Astrocyte (in vitro differentiated cells and primary cell): Measurements from ENCODE around the gene ABCB1. TPM values are rescaled to one million over a fixed set of nuclear protein-coding genes. Genes with fewer than 3 reads are reported as not detected.

Experiments used
- DNase-seq: peaks from one replicate; pipeline ENCODE4 v3.0.0-alpha.2; 2010; ENCODE audit warnings: low read depth
- FAIRE-seq: peaks from 2 replicates; lab custom pipeline; 2011; peaks lifted over from hg19 to GRCh38; lab: Jason Lieb, UNC
- H2AFZ ChIP-seq: 2 replicates; pipeline ENCODE4 v1.6.0; 2012; ENCODE audit warnings: low read depth, low read length, inconsistent platforms
- H3K27ac ChIP-seq: 2 replicates; pipeline ENCODE4 v1.5.1; 2011; ENCODE audit warnings: low read depth, low read length, inconsistent platforms
- H3K27me3 ChIP-seq: 2 replicates; pipeline ENCODE4 v1.6.0; 2011; ENCODE audit warnings: low read length, inconsistent platforms; ENCODE audit not compliant: insufficient read depth
- H3K36me3 ChIP-seq: 2 replicates; pipeline ENCODE4 v1.5.1; 2011; ENCODE audit warnings: low read length, inconsistent platforms; ENCODE audit not compliant: insufficient read depth
- H3K4me1 ChIP-seq: 2 replicates; pipeline ENCODE4 v1.5.1; 2011; ENCODE audit warnings: low read length, inconsistent platforms; ENCODE audit not compliant: insufficient read depth
- H3K4me2 ChIP-seq: 2 replicates; pipeline ENCODE4 v1.6.0; 2012; ENCODE audit warnings: low read length, inconsistent platforms
- H3K4me3 ChIP-seq: 2 replicates; pipeline ENCODE4 v1.5.1; 2011; ENCODE audit warnings: low read depth, mild to moderate bottlenecking, low read length, inconsistent platforms; ENCODE audit not compliant: insufficient read depth
- H3K79me2 ChIP-seq: 2 replicates; pipeline ENCODE4 v1.6.0; 2012; ENCODE audit warnings: mild to moderate bottlenecking, low read length, inconsistent platforms; ENCODE audit not compliant: insufficient read depth
- H3K9ac ChIP-seq: 2 replicates; pipeline ENCODE4 v1.6.0; 2012; ENCODE audit warnings: mild to moderate bottlenecking, low read length, inconsistent platforms
- H3K9me3 ChIP-seq: 2 replicates; pipeline ENCODE4 v1.5.1; 2012; ENCODE audit warnings: low read depth, mild to moderate bottlenecking, low read length, inconsistent platforms; ENCODE audit not compliant: insufficient read depth
- H4K20me1 ChIP-seq: 2 replicates; pipeline ENCODE4 v1.6.0; 2012; ENCODE audit warnings: low read length, inconsistent platforms; ENCODE audit not compliant: insufficient read depth
- H3K27ac Mint-ChIP-seq: one replicate; pipeline ENCODE4 v1.8.0; 2021; ENCODE audit warnings: mild to moderate bottlenecking, mixed read lengths; ENCODE audit not compliant: unreplicated experiment
- H3K27me3 Mint-ChIP-seq: one replicate; pipeline ENCODE4 v1.8.0; 2021; ENCODE audit warnings: low read depth, mixed read lengths; ENCODE audit not compliant: unreplicated experiment
- H3K36me3 Mint-ChIP-seq: one replicate; pipeline ENCODE4 v1.8.0; 2021; ENCODE audit warnings: low read depth, mixed read lengths; ENCODE audit not compliant: unreplicated experiment
- H3K4me1 Mint-ChIP-seq: one replicate; pipeline ENCODE4 v1.8.0; 2021; ENCODE audit warnings: low read depth, mixed read lengths; ENCODE audit not compliant: unreplicated experiment
- H3K4me3 Mint-ChIP-seq: one replicate; pipeline ENCODE4 v1.8.0; 2021; ENCODE audit warnings: mild to moderate bottlenecking, moderate library complexity, mixed read lengths; ENCODE audit not compliant: unreplicated experiment
- H3K9me3 Mint-ChIP-seq: one replicate; pipeline ENCODE4 v1.8.0; 2021; ENCODE audit warnings: mild to moderate bottlenecking, mixed read lengths; ENCODE audit not compliant: unreplicated experiment
- CTCF ChIP-seq: IDR thresholded peaks from 2 replicates; pipeline ENCODE4 v1.5.1; 2011; ENCODE audit warnings: low read depth, mild to moderate bottlenecking, inconsistent platforms, low read length, moderate library complexity; ENCODE audit not compliant: insufficient read depth
- EZH2 ChIP-seq: IDR thresholded peaks from 2 replicates; pipeline ENCODE4 v1.6.1; 2012; ENCODE audit warnings: mild to moderate bottlenecking, low read length, inconsistent platforms; ENCODE audit not compliant: insufficient read depth
- total RNA-seq: library from RNA; stranded (reverse); gene quantifications from 2 replicates; pipeline ENCODE4 v1.2.1, GENCODE V29; 2021

ABCB1 gene
- total RNA-seq, 1 donor from 2014 or later, result 0.79 TPM

- DNase-seq (no peak), FAIRE-seq (no peak)
- Histone ChIP-seq H3K27ac (no peak overlapping the region), H3K27me3 (peaks cover 2% of the 10 kb centered on the region), H3K9ac (no peak overlapping the region), H3K36me3 (no peaks in the 10 kb centered on the region), H2AFZ (no peak overlapping the region), H3K4me1 (no peaks in the 10 kb centered on the region), H3K79me2 (no peaks in the 10 kb centered on the region), H3K4me2 (no peak overlapping the region), H3K9me3 (no peaks in the 10 kb centered on the region), H3K4me3 (no peak overlapping the region), H4K20me1 (no peaks in the 10 kb centered on the region)
- TF ChIP-seq CTCF (no peak), EZH2 (no peak)
- Mint-ChIP-seq H3K9me3 (no peaks in the 10 kb centered on the region), H3K36me3 (no peaks in the 10 kb centered on the region), H3K4me3 (no peak overlapping the region), H3K27ac (no peak overlapping the region), H3K4me1 (no peaks in the 10 kb centered on the region), H3K27me3 (no peaks in the 10 kb centered on the region)
Observed at GRCh38 chr7:87590578-87590977, 10.1 kb downstream of the ABCB1 start.

GRCh38 chr7:87589631-87590030, 11.1 kb downstream of the ABCB1 start:
- Histone ChIP-seq H3K27ac (no peak overlapping the region), H3K9ac (no peak overlapping the region), H3K4me2 (no peak overlapping the region), H3K27me3 (peaks cover 2% of the 10 kb centered on the region), H3K79me2 (no peaks in the 10 kb centered on the region), H2AFZ (no peak overlapping the region), H3K4me3 (no peak overlapping the region), H3K9me3 (no peaks in the 10 kb centered on the region), H4K20me1 (no peaks in the 10 kb centered on the region), H3K4me1 (no peaks in the 10 kb centered on the region), H3K36me3 (no peaks in the 10 kb centered on the region)
- no peaks in the 10 kb centered on the region for H3K27me3 Mint-ChIP-seq
- DNase-seq (no peak), FAIRE-seq (no peak)
- no peak overlapping the region for H3K27ac Mint-ChIP-seq
- no peak overlapping the region for H3K4me3 Mint-ChIP-seq
- H3K36me3 Mint-ChIP-seq, result no peaks in the 10 kb centered on the region
- TF ChIP-seq EZH2, result no peak
- no peak for TF ChIP-seq CTCF
- no peaks in the 10 kb centered on the region for H3K4me1 Mint-ChIP-seq
- H3K9me3 Mint-ChIP-seq, result no peaks in the 10 kb centered on the region

GRCh38 chr7:87581723-87582122, 19.0 kb downstream of the ABCB1 start:
- Histone ChIP-seq H3K27ac (no peak overlapping the region), H3K36me3 (no peaks in the 10 kb centered on the region), H2AFZ (no peak overlapping the region), H4K20me1 (no peaks in the 10 kb centered on the region), H3K79me2 (no peaks in the 10 kb centered on the region), H3K4me1 (no peaks in the 10 kb centered on the region), H3K9ac (no peak overlapping the region), H3K4me3 (no peak overlapping the region), H3K4me2 (no peak overlapping the region), H3K27me3 (no peaks in the 10 kb centered on the region), H3K9me3 (no peaks in the 10 kb centered on the region)
- Mint-ChIP-seq H3K4me3 (no peak overlapping the region), H3K27me3 (no peaks in the 10 kb centered on the region), H3K4me1 (peaks cover 6% of the 10 kb centered on the region), H3K36me3 (no peaks in the 10 kb centered on the region), H3K27ac (no peak overlapping the region), H3K9me3 (no peaks in the 10 kb centered on the region)
- no peak for DNase-seq
- FAIRE-seq, result no peak
- TF ChIP-seq CTCF, result no peak
- TF ChIP-seq EZH2, result no peak
